Large intestine (tissue), 3 donors: ENCODE measurements around the gene PTGFR. TPM values are rescaled to one million over a fixed set of nuclear protein-coding genes. Genes with fewer than 3 reads are reported as not detected.

Source experiments
- DNase-seq, 2 donors: peaks; one replicate each; pipeline versions ENCODE4 v3.0.0 to v3.0.0-alpha.2; 2013
- H3K27ac ChIP-seq: one replicate; pipeline ENCODE4 v1.5.1; 2013; ENCODE audit warnings: low read length
- H3K27me3 ChIP-seq: 2 replicates; pipeline ENCODE4 v1.6.1; 2013; ENCODE audit warnings: low read length; ENCODE audit not compliant: control insufficient read depth, insufficient read depth
- H3K36me3 ChIP-seq: 2 replicates; pipeline ENCODE4 v1.6.1; 2013; ENCODE audit warnings: low read length; ENCODE audit not compliant: control insufficient read depth, insufficient read depth
- H3K4me1 ChIP-seq: one replicate; pipeline ENCODE4 v1.6.1; 2013; ENCODE audit warnings: low read length; ENCODE audit not compliant: control insufficient read depth, insufficient read depth
- H3K4me3 ChIP-seq: one replicate; pipeline ENCODE4 v1.5.1; 2013; ENCODE audit warnings: low read length
- H3K9me3 ChIP-seq: one replicate; pipeline ENCODE4 v1.6.1; 2013; ENCODE audit warnings: mild to moderate bottlenecking, low read depth, low read length, moderate library complexity; ENCODE audit not compliant: control insufficient read depth
- WGBS: methylation state at CpG from one replicate; pipeline ENCODE4 v1.1.5; 2013; ENCODE audit warnings: low lambda C conversion rate; ENCODE audit not compliant: insufficient coverage; 5-methylcytosine and 5-hydroxymethylcytosine counted together
- polyA plus RNA-seq: library from polyadenylated mRNA; unstranded; fragments of 120-200 nt; gene quantifications from one replicate; pipeline ENCODE4 v1.2.1, GENCODE V29; 2013

PTGFR gene
- polyA plus RNA-seq, 1 donor: 1.3 TPM

DNA sequence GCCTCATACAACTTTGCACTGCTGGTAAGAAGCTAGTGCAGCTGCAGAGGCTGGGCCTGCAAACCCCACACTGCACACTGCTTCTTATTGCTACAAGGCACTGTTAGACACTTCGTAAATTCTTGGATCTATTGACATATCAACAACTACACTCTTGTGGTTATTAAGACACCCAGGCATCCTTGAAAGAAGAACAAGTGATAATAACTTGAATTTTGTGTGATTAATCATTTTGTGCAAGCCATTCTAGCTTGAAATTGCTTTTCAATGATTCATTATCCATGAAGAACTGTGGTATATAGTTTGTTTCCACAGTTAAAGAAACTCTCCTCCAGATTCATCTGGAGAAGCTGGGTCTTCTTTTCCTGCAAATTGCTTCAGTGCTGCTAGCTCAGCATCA is 95.8 kb downstream of the PTGFR start:
- H3K4me1 ChIP-seq: no peaks in the 10 kb centered on the region
- no peaks in the 10 kb centered on the region for H3K9me3 ChIP-seq
- WGBS: no CpG with 5 or more reads among the region's 1 CpG
- no peak for DNase-seq
- H3K27ac ChIP-seq: no peak overlapping the region
- no peaks in the 10 kb centered on the region for H3K36me3 ChIP-seq
- H3K4me3 ChIP-seq: no peak overlapping the region
- H3K27me3 ChIP-seq: no peaks in the 10 kb centered on the region

DNA sequence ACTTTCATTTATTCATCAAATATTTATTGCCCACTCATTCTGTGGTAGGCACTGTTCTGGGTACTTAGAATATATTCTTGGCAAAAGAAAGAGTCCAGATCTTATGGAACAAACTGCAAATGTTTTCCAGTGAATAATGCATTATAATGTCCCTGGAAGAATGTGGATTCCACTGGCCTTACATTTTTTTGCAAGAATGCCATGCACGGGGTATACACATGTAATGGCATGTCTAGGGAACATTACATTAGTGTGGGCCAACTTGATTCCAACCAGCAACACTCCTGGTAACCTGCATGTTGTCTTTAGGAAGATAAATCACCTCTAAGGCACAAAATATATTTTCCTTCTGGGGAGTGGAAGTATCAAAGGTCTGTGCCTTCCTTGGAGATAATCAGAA is 96.4 kb downstream of the PTGFR start:
- no peak for DNase-seq
- Histone ChIP-seq H3K4me1 (no peaks in the 10 kb centered on the region), H3K27me3 (no peaks in the 10 kb centered on the region), H3K9me3 (no peaks in the 10 kb centered on the region), H3K4me3 (no peak overlapping the region), H3K36me3 (no peaks in the 10 kb centered on the region), H3K27ac (no peak overlapping the region)
- no CpG with 5 or more reads among the region's 1 CpG for WGBS

Other genes with a start within 250 kb of the PTGFR start
- 1.8 TPM for gene IFI44L, start 129.5 kb downstream of the PTGFR start, polyA plus RNA-seq
- gene IFI44, start 158.9 kb downstream of the PTGFR start, polyA plus RNA-seq: 14.5 TPM